Fibroblast of skin of abdomen (primary cell): ENCODE data around the gene CCL28.
"Not testable (repeated sequence)": the region's sequence is repeated elsewhere in the genome, so short reads cannot be mapped to it uniquely, and the experiment has no call there.

Experiments used
- DNase-seq: peaks from one replicate; pipeline ENCODE4 v3.0.0-alpha.2; 2013

CCL28 gene

DNA sequence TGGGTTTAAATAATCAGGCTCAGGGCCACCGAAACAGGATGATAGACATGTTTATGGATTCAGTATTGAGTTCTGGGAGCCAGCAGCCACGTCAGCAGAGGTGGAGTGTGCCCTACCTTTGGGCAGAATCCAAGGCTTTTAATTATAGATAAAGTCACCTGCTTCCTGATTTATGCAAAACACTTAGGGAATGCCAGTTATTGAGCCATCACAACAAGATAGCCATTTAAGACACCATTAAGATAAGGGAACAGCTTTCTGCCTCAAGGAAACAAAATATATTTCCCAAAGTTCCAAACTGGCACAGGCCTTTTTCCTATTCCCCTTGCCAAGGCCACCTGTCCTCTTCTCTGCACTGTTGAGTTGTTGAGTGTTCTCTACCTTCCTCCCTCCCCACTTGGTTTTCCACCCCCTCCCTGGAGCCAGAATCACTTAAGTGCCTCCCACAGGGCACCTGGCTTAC lies 2.4 kb downstream of the CCL28 start:
- no peak for DNase-seq

DNA sequence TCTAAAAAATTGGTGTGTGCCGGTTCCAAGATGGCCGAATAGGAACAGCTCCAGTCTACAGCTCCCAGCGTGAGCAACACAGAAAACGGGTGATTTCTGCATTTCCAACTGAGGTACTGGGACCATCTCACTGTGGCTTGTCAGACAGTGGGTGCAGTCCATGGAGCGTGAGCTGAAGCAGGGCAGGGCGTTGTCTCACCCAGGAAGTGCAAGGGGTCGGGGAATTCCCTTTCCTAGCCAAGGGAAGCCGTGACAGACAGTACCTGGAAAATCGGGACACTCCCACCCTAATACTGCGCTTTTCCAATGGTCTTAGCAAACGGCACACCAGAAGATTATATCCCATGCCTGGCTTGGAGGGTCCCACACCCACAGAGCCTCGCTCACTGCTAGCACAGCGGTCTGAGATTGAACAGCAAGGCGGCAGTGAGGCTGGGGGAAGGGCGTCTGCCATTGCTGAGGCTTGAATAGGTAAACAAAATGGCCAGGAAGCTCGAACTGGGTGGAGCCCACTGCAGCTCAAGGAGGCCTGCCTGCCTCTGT lies 9.6 kb downstream of the CCL28 start:
- DNase-seq = not testable (repeated sequence)

DNA sequence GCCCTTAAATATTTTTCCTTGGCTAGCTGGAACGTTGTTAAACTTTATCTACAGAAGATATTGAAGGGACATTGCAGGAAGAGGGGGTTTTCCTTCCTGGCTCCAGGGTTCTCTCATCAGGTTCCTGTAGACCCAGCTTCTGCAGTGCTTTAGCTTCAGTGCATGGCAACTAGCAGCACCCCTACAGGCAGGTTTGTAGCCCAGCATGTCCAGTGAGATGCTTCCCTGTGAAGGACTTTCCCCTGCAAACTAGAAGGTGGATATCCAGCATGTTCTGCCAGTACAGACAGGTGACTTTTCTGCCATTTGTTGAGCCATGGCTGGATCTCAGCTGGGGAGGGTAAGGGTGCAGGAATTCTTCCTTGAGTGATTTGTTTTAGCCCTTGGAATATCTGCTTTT lies 10.4 kb downstream of the CCL28 start:
- DNase-seq = no peak

DNA sequence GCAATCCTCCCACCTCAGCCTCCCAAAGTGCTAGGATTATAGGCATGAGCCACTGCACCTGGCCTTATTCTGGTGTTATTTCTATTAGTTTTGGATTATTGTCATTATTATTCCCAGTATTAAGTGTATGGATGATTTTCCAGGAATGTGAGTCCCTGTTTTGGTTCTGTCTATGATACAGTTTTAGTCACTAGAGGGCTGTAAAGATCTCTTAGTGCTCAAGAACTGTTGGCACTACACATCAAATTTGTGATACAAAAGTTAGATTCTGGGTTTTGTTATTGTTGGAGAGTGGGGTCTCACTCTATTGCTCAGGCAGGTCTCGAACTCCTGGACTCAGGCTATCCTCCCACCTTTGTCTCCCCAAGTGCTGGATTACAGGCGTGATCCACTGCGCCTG lies 12.1 kb downstream of the CCL28 start:
- DNase-seq = no peak

DNA sequence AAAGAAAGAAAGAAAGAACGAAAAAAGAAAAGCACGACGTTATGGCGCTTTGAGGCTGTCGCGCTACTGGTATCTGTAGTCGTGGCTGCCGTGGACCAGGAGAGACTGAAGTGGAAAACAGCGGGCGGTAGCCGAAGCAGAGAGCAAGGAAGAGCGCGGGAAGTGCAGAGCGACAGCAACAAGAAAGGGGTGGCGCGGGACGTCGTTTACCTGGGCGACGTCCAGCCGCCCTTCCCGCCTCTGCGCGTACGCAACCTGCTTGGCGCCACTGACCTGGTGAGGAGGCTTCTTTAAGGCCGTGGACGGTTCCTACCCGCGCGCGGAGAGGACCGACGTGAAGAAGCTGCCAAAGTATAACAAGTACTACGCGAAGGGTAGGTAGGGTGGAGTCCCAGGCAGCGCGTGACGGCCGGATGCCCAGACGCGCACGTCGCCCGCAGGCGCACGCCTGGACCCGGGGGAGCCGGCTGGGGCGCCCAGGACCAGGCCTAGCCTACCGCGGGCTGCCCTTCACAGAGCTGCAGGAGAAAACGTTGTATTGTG lies 15.4 kb downstream of the CCL28 start:
- peak; percentile 13 for DNase-seq

DNA sequence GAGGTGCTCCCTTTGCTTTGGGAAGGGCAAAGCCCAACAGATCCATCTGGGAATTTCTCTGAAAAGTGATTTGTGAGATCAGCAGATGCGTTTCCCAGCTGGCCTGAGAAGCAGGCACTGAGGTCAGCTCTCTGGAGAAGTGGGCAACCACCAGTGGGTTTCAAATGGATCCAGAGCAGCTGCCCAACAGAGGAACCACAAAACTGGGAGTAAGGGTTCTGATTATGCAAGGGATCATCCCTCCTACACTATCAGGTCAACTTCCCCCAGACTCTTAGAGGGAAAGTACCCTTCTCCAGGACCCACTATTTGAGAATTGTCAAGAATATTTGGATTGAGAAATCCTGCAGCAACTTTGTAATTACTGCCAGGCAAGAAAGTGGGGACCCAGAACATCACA lies 21.7 kb downstream of the CCL28 start:
- DNase-seq = no peak

DNA sequence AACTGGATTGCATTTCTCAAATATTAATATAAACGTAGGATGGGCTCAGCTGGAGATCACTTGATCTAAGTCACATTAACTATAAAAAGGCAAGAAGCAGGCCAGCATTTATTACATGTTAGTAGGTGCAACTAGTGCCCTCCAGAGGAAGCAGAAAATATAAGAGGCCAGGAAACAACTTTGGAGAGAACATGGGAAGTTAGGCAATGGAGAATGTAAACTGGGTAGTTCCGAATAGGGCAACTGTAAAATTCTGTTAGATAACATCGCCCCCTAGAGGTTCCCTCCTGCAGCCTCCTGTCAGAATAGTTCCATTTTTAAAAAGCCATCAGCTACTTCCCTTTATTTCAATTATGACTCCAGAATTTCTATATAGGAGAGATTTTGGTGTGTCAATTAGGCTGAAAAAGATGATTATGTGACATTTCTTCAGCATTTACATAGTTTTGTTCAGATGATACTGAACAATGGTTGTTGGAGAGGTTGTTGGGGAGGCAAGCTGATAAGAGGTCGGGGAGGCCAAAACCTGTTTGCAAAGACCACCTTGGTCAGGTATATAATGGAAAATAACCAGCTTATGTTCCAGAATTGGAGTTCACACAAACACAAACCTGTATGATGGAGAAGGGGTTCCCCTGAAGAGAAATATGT lies 22.4 kb downstream of the CCL28 start:
- peak; percentile 87 for DNase-seq

DNA sequence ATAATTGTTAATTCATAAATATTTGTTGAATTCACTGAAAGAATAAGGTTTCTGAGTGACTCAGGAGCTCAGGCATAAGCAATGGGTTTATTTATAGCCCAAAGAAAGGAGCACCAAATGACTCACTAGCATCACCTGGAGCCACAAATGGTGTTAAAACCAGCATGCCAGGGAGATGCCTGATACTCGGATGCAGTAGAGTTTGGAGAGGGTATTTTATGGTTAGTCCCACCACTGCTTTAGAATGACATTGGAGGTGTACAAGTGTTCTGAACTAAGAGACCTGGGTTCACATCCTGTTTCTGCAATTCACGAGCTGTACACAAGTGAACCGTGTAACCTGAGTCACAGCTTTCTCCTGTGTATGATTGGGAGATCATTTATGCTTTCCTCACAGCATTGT lies 25.2 kb downstream of the CCL28 start:
- no peak for DNase-seq

DNA sequence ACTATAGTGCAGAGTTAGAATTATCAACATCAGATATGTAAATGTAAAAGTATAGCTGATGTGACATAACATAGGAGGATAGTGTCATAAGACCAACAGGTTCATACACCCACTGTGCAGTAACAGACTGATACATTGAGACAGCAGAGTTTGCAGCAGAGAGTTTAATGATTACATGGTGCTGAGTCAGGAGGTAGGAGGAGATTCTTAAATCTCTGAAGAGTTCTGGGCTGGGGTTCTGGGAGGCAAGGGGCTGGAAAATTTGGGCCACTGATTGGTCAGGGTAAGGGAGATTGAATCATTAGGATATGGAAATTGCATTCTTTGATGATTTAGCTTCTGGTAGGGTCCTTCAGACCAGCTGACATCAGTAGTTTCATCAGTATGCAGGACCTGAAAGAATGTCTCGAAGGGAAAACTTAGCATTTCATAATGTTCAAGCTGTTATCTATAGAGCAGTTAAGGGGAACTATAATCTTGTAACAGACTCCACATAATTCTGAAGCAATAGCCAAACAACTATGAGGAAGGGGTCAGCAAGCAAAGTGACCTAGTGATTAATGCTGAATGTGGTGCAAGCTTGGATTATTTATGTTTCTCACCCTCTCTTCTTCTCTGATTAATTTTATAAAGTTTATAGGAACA lies 35.6 kb downstream of the CCL28 start:
- DNase-seq = no peak

DNA sequence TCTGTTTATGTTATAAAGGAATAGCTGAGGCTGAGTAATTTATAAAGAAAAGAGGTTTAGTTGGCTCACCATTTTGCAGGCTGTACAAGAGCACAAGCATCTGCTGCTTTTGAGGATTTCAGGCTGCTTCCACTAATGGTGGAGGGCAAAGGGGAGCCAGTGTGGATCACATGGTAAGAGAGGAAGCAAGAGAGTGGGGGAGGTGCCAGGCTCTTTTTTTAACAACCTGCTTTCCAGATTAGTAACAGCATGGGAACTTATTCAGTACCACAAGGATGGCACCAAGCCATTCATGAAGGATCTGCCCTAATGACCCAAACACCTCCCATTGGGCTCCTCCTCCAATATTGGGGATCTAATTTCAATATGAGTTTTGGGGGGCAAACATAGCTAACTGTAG lies 40.4 kb downstream of the CCL28 start:
- no peak for DNase-seq

DNA sequence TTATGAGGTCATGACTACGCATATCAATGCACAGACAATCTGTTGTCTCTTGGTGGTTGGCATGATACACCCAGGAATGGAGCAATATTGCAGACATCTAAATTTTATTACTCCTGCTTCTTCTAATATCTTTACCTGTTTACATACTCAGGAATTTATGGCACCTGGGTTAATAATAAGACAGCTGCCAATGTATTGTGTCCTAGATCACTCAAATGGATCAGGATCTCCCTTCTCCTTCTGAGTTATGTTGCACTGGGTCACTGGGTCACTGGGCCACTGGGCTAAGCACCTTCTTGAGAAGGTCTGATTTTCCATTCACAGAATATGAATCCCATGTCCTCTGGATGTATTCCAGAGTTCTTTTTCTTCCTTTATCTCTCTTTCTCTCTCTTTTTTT lies 41.8 kb downstream of the CCL28 start:
- no peak for DNase-seq

DNA sequence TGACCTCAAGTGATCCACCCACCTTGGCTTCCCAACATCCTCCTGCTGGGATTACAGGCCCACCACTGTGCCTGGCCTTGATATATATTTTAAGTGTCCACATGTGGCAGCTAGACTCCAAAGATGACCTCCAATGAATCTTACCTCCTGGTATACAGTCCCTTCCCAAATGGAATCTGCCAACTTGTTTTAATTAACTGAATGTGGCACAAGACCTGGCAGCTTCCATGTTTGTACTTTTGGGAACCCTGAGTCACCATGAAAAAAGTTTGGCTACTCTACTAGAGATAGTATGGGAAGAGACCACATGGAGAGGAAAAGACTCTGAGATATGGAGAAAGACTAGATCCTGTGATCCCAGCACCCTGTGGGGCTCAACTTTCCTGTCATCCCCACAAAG lies 42.5 kb downstream of the CCL28 start:
- no peak for DNase-seq

DNA sequence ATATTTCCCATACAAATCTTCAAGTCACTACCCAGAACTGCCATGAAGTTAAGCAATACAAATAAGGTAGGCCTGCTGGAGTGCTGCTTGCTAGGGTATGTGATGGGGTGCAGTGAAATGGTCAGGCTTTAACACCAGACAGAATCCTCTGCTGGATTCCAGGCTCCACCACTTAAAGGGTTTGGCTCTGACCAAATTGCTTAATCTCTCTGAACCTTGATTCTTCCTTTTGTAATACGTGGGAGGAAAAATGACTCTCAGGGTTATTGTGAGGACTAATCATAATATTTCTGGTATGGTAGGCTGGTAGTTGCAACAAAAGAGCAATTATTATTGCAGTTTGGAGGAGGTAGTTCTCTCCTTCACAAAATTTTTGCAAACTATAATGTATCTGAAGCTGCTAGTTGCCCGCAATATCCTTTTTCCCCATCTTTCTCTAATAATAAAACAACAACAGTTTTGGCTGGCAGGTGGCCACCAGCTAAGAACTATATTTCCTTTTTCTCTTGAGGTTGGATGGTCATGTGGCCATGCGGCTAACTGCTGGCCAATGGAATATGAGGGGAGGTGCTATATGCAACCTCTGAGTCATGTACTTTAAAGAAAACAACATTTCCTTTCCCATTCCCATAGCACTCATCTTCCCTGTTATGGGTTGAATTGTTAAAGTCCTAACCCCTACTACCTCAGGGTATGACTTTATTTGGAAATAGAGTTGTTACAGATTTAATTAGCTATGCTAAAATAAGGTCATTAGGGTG lies 44.1 kb downstream of the CCL28 start:
- DNase-seq = no peak

DNA sequence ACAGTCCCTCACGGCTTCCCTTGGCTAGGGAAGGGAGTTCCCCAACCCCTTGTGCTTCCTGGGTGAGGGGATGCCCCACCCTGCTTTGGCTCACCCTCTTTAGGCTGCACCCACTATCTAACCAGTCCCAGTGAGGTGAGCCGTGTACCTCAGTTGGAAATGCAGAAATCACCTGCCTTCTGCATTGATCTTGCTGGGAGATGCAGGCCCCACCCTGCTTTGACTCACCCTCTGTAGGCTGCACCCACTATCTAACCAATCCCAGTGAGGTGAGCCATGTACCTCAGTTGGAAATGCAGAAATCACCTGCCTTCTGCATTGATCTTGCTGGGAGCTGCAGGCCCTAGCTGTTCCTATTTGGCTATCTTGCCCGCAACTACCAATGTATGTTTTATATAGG lies 44.7 kb downstream of the CCL28 start:
- no peak for DNase-seq

DNA sequence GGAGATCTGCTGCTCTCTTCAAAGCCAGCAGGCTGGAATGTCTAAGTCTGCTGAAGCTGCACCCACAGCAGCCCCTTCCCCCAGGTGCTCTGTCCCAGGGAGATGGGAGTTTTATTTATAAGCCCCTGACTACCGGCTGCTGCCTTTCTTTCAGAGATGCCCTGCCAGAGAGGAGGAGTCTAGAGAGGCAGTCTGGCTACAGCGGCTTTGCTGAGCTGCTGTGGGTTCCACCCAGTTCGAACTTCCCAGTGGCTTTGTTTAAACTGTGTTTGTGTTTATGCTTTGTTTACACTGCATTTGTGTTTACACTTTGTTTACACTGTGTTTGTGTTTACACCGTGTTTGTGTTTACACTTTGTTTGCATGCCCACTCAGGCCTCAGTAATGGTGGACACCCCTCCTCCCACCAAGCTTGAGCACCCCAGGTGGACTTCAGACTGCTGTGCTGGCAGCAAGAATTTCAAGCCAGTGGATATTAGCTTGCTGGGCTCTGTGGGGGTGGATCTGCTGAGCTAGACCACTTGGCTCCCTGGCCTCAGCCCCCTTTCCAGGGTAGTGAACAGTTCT lies 45.4 kb downstream of the CCL28 start:
- DNase-seq = not testable (repeated sequence)

DNA sequence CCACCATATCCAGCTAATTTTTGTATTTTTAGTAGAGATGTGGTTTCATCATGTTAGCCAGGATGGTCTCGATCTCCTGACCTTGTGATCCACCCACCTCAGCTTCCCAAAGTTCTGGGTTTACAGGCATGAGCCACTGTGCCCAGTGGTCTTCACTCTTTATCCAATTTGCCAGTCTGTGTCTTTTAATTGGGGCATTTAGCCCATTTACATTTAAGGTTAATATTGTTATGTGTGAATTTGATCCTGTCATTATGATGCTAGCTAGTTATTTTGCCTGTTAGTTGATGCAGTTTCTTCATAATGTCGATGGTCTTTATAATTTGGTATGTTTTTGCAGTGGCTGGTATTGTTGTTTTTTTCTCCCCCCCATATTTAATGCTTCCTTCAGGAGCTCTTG lies 47.0 kb downstream of the CCL28 start:
- DNase-seq = not testable (repeated sequence)

DNA sequence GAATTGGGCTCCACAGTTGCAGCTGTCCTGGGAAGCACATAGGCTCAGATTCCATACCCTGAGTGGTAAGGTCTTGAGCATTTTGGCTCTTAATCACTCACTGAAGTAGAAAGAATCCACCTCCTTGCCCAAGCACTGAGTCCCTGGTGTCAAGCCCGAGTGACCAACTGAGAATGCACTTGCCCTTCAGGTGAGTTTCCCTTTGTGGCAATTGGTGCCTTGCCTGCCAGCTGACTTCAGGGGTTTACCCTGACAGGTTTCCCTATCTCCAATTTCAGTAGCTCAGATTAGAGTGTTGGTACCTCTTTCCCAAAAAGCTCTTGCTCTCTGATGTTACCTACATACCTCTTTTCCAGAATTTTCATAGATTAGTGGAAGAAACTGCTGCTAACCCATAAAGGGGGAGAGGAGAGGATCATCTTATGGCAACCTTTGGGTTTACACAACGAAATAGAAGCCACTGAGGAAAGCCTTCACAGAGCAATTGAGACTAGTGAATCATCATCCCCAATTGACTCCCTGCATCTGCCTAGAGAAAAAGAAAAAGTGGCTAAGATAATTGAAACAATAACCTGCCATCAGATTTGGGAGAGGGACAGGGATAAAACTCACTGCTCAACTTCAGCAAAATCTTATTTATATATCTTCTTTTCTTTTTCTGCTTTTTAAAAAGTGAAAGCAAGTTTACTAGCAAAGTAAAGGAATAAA lies 48.6 kb downstream of the CCL28 start:
- no peak for DNase-seq

DNA sequence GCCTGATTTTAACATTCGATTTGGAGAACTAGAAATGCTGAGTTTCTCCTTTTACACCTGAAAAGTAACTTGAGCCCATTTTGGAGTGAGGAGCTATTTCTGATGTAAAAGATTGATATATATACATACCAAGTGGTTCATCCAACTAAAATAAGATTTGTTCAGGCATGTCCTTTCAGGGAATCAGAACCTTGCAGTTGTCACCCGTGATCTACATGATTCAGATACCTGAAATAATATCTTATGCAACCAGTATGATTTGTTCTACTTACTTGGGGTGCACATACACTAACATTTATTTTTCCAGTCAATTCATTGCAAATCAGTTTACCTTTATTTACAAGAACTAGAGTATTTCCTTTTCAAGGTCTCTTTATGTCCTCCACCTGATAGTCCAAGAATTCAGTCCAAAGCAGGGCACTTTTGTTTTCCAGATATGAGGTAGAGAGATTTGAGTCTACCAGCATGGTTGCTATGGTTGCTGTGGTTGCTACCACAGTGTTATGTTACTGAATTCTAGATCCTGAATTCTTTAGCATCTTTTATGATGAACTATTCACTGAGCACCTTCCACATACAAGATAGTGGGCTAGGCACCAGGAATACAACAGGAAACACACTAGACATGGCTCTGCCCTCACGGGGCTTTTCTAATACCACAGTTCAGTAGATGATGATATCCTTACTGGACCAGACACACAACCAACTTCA lies 49.3 kb downstream of the CCL28 start:
- DNase-seq = no peak

DNA sequence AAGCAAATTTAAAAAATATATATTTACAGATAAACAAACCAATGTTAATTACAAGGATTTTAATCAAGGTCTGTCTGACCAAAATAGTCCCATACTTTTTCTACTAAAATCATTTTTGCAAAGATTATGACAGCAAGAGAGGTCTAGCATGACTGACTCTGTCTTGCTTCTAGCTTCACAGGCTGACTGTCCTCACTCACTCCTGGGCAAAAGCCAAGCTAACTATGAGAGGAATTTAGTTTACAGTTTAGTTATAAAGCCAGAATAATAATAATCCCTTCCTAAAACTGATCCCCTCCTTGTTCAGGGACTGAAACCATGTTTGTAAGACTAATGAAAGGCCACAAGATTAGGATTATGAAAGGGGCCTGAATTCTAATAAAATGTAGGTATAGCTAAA lies 53.5 kb downstream of the CCL28 start:
- no peak for DNase-seq

DNA sequence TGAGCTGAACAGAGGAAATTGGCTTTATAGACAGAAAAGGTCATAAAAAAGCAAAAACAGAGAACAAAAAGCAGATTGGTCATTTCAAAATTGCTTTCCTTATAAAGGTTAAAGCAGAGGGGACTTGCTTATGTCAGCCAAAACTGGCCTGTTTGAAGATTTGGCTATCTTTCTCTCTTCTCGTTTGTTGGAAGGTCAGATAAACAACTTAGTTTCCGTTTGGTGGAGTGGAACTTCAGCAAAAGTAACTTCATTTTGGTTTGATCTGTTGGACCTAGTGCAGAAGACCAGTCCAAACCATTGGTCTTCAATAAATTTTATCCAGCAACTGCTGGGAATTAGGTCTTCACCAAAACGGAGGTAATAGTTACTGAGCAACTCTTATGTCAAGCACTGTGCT lies 53.9 kb downstream of the CCL28 start:
- DNase-seq = no peak

DNA sequence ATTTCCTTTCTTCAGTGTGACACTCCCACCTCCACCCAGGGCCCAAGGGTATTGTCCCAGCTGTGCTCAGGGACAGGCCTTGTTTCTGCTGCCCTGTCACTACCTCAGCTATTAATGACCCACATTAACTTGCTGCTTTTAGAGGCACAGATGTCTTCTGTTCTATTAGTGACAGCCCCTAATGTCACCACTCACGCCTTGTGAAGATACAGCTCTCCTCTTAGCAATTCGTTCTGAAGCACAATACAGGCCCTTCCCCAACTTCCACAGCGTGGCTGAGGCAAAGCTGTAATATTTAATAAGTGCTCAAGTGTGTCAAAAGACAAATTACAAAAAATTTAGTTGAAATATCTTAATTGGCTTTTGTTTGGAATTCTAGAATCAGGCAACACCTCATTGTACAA lies 54.3 kb downstream of the CCL28 start:
- DNase-seq = no peak

DNA sequence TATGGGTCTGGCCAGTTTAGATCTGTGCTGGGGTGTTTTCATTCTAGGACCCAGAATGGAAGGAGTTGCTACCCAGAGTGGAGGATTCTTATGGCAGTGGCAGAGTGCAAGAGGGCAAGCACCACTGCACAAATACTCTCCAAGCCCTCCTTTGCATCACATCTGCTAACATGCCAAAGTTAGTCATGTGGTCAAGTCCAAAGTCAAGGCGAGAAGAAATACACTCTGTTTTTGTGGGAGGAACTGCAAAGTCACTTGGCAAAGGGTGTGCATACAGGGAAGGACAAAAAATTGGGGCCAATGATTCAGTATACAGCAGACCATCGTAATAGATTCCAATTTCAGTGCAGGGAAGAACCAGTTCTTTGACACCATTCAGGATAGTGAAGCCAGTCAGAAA lies 55.1 kb downstream of the CCL28 start:
- no peak for DNase-seq
